Ureter (tissue), 1 donor: Measurements from ENCODE around the gene CES1. TPM values are rescaled to one million over a fixed set of nuclear protein-coding genes. Genes with fewer than 3 reads are reported as not detected.
"Not testable (repeated sequence)": the region's sequence is repeated elsewhere in the genome, so short reads cannot be mapped to it uniquely, and the experiment has no call there.

Experiments used
- DNase-seq: peaks from one replicate; pipeline ENCODE4 v3.0.0-alpha.2; 2020; ENCODE audit warnings: low spot score
- total RNA-seq: library from RNA; stranded (reverse); gene quantifications from one replicate; pipeline ENCODE4 v1.2.4, GENCODE V29; 2023
- donor health status: DM: yes; HTN: yes; CAD: no.

The CES1 gene
- total RNA-seq = 56.8 TPM

DNA sequence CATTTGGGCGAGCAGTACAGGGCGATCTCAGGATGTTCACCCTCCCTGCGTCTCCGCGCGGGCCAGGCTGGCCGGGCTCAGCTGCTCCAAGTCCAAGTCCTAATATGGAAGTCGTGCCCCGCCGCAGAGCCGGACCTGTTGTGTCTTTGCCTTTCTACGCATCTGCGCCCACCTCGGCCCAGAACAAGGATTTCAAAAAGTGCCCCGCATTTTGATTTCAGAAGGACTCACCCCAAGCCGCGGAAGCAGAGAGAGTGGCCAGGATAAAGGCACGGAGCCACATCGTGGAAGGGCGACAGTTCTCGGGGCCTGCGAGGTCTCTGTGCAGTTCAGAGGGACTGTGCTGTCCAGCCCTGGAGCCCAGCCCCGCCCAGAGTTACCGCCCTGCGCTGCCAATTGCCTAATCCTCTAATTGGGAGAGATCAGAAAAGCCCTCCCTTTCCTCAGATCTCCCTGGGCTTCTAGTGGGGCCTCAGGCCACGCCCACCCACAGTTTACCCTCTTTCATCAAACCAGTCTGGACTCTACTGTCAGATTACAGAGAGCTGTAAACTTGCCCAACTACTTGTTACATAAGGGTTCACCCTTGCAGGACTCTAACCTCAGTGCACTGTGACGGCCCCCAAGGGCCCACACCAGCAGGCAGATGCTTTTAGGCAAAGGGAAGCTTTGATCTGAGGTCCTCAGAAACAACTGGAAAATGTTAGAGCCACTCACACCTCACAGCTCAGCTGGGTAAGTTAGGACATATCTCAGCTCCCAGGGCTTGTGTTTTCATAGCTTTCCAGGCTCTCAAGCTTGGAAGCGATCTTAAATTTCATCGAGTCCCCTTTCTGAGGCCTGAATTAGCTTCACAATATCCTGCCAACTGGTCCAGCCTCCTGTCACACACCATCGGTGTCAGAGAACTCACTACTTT lies at the start of gene CES1:
TSS of gene CES1 (minus strand) at position 324 of the 919 bp plus-strand sequence. CDS start at position 283, 41 bp downstream.
- peak; percentile 84 for DNase-seq

DNA sequence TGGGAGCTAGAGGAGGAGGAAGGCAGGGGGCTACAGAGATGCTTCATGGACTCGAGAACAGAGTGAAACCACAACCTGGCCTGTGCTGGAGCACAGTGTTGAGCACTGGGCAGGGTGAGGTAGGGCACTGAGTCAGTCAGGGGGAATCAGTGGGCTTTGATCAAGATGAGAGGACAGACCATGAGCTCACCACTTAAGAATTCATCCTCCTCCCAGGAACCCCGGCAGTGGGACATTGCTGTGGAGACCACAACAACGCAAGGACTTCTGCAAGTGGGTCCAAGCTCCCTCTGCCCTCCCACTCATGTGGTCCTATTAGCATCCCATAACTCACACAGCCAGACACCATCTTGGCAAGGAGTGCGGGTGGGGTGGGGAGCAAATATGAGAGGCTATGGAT lies 44.0 kb upstream of the CES1 start:
- no peak for DNase-seq

DNA sequence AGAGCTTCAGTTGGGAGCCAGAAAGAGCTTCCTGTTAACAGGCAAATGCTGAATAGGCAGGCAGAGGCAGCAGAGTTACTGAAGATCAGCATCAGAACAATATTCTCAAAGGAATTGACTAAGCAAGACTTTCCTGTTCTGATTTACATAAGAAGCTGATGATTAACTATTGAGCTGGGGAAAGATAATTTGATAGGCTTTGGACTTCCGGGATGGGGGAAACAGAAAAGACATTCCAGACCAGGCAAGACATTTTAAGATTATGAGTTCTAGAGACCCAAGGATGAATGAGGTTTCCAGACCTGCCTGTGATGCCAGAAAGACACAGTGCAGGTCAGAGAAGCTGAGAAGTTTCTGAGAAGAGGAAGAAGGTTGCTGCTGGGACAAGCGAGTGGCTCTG lies 42.4 kb upstream of the CES1 start, which contains the start of gene CES5A:
TSS of gene CES5A (minus strand) at position 101 of the 400 bp plus-strand sequence. CDS start 152 bp downstream, outside the sequence.
- no peak for DNase-seq

DNA sequence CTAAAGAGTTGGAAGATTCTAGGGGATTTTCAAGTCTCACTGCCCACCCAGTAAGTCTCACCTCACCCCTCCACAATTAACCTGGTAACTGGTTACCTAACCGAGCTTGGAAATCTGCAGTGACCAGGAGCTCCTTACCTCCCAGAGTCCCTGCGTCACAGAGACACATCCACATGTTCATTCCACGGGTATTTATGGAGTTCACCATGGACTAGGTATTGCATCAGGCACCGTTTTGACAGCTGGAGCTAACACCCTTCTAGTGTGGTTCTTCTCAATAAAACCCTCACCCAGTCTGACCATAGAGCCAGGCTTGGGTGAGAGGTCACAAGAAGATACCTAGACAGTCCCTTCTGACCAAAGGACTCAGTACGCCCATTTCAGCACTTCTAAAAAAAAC lies 40.2 kb upstream of the CES1 start:
- no peak for DNase-seq

DNA sequence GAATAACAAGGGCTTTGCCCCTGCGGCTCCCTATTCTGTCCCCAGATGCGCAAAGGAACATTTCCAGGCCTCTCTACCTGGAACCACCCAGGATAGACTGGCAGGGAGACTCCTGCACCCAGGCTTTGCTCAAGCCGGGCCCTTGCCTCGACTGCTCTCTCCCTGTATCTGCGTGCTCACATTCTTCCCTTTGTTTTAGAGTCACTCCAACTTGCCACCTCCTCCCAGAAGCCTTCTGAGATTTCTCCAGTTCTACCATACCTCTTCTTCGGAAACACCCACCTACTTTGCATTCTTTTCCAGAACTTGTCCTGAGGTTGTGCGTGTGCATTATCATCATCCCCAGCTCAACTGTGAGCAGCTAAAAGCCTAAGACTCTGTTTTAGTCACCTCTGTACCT lies 39.2 kb upstream of the CES1 start:
- DNase-seq = no peak

DNA sequence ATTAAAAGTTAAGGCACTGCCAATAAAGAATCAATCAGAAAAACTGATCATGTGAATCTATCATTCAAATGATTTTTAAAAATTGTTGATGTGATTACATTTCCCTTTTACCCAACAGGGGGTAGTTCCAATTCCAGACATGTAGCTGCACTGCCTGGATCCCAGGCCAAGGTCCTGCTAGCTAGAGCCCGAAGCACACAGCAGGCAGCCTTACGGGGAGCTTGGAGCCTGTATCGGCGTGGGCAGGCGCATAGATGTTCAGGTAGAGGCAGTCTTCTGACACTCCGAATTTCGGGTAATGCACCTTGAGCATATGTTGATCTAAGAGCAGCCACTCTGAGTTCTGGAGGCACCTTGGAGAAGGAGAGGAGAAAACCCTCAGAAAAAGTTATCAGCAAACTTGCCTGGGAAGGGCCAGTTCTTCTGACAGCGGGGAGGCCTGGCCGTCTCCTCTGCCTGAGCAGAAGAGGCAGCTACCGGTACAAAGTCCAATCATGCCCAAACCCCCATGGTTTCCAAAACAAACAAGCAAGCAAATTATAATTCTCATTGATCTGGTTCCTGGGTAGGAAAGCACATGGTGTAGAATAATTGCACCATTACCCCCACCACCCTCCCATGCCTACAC lies 38.6 kb upstream of the CES1 start:
- no peak for DNase-seq

DNA sequence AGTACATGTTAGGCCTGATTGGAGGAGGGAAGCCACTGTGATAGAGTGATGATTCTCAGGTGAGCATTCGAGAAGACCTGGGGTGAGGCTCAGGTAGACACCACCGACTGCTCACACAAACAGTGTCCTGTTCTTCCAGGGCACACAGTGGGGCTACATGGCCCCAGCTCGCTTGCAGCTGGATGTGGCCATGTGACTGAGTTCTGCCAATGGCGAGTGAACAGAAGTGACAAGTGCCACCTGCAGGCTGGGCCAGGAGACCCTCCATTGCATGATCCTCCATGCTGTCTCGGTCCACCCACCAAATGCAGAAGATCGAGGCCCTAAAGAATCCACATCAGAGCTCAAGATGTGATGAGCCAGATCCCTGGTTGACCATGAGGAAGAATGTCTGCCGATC lies 36.1 kb upstream of the CES1 start:
- no peak for DNase-seq

DNA sequence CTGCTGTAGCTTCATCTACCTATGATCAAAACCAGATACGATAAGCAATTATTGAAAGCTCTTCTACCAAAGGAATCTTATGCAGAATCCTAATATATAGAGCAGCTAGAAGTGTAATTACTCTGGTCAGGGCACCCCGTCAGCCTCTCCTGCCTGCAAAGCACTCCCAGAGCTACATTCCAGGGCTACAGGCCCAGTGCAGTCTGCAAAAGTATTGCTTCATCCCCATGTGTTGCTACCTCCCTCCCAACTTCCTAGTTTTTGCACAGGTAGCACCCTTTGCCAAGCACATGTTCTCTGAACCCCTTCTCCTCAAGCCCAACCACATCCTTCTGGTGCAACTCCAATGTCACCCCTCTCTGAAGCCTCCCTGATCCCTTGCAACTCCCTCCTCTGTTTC lies 35.2 kb upstream of the CES1 start:
- no peak for DNase-seq

DNA sequence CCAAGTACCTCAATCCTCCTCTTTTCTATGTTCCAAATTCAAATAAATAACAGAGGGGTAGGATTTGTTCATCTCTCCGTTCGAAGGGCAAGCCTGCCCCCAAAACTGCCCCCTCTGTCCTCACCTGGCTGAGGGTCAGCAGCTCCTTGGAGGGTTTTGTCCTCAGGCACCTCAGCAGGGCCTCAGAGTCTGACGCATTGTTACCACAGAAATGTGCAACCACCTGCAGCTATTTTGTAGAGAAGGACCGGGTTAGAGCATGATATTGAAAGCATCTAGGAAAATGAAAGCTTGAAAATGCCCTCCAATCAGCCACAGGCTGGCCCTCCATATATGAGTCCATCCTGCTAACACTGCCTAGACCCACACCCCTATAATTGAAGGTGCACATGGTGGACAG lies 28.4 kb upstream of the CES1 start:
- no peak for DNase-seq

DNA sequence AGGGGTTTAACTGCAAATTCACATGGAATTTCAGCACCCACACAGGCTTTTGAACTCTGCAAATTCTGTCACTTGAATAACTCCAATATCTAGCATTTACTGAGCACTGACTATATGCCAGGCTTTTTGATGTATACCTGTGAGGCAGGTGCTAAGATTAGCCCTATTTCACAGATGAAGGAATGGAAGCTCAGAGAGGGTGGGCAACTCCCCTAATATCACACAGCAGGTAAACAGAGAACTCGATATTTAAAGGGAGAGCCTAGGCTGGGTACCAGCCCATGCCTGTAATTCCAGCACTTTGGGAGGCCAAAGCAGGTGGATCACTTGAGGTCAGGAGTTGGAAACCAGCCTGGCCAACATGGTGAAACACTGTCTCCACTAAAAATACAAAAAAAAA lies 24.8 kb upstream of the CES1 start:
- DNase-seq = not testable (repeated sequence)

DNA sequence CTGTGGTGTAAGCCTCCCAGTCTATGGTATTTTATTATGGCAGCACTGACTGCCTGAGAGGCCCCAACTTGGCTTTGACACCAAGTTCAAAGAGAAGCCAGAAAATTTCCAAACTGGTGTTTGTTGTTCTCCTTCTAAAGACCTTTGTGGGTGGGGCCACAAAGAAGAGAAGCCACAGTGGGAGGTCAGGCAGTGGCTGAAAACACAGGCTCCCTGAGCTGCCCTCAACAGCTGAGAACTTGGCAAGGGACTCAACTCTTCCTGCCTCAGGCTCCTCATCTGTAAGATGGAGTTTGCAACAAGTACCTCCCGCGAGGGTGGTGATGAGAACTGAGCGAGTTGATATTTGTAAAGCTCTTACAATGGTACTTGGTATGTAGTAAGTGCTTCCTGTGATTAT lies 24.1 kb upstream of the CES1 start:
- no peak for DNase-seq

DNA sequence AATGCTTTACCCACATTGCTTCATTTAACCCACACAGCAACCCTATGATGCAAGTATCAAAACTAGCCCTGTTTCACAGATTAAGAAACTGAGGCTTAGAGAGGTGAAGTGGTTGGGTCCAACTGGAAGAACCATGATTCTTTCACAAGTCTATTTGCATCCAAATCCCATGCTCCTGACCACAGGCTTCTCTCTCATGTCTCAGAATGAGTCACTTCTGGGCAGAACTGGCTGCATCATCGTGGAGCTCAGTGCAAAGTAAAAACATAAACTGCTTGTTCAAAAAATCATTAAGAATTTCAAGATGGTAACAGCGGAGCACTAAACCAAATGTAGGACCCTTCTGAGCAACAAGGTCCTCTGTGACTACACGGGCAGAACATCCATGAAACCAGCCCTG lies 20.2 kb upstream of the CES1 start:
- DNase-seq = no peak

DNA sequence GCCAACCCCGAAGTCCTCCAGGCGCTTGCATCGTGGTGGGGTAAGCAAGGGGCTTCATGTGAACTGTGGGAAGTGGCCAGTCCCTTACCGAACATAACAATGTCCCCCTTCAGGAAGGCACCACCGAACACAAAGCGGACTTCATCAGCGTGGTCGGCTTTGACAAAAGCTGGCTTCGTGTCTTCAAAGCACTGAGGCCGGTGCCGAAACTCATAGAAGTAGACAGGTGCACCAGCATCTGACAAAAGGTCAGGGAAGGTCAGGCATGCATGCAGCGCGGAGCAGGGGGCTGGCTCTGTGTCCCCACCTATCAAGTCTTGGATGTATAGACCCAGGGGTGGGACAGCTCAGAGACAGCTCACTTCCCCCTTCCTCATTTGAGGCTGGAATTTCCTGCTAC lies 16.6 kb upstream of the CES1 start:
- DNase-seq = no peak

DNA sequence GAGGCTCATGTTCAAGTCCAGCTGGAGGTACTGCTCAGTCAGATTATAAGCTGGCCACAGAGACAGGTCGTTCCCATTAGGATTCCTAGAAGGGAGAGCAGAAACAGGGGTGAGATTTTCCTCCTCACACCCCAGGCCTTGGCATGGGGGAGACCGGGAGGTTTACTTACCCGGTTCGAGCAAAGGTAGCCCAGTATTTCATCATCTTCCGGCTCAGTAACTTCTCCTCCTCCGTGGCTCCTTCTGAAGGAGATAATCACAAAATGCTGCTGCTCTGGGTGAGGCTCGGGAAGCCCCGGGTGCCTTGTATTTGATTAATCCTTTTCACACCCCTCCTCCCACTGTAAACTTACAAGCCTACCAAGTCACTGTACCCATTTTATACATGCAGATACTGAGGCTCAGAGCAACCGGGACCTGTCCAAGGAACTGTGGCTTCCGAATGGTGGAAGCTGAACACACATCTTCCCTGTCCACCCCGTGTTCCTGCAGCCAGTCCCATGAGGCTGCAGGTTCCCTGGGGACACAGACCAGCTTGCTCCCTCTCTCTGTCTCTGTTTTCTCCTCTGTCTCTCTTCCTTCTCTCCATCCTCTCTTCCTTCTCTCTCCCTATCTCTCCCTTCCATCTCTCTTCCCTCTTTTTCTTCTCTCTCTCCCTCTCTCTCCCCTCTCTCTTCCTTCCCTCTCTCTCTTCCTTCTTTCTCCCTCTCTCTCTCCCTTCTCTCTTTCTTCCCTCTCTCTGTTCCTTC lies 13.9 kb upstream of the CES1 start:
- no peak for DNase-seq

DNA sequence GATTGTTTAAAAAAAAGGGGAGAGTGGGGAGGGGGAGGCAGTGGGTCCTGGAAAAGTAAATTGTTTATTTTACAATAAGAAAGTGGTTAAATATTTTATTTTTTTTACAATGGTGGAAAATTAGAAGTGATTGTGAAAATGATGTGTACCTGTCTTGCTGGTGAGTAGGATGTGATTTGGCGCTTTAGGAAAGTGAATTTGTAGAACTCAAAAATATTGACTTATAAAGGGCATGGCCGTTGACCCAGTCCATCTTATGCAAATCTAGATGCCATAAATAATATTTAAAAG lies 10.2 kb upstream of the CES1 start:
- no peak for DNase-seq

DNA sequence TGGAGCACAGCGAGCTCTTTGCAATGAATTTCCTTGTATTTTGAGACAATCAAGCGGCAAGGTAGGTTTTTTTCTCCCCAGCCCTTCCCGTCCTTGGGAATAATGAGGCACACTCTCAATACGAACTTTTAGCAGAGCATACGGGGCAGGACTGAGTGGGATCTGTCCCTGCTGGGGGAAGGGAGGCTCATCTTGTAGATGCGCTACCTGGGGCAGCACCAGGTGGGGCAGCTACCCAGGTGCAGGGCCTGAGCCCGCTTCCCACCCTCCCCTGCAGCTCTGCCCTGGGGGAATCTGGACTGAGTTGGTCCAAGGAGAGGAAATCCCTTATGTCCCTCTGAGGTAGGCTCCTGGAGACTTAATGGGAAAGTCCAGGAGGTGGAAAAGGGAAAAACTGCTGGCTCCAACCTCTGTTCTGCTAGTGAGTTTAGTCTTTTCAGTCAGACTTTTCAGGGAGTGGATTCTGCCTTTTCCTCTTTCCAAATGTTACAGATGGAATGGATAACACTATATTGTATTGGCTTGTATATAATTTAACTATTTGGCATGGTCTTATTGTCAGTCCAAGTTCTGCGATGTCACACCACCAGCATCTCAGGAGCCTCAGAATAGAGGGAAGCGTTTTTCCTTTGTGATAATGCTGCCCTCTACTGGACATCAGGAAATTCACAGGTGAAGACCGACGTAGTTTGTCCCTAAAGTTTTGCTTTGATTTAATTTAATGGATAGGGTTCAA lies 9.6 kb upstream of the CES1 start:
- no peak for DNase-seq

DNA sequence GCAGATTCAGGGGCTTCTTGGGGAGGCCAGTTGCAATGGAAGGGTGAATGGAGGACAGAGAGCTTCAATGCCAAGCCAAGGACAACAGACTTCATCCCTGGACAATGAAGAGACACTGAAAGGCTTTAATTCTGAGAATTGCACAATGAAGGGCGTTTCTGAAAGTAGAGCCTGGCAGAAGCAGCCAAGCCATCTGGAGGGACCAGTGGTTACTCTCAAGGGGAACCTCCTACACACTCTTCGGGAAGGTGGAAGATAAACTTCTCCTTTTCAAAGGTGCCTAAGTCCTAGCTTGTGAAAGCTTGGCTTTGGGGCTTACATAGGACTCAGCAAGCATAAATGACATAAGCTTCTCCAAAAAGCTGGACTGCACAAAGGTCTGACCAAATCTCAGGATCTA lies 6.2 kb upstream of the CES1 start:
- DNase-seq = no peak

DNA sequence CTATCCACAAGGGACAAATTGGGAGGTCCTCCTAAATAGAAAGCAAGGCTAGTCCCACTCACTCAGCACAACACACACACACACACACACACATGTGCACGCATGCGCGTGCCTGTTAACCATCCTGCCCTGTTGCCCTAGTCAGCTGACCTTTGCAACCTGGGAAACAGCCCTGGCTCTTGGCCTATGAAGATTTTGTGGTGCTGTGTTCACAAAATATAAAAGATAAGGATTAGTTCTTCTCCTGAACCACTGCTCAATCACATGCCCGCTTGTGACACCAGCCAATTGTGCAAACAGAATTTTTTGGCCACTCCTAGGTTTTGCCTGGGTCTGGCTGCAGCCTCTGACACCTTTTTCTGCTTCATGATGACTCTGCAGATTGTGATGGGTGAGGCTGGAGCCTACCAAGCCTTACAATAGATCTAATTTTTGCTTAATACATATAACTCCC lies 3.3 kb upstream of the CES1 start:
- no peak for DNase-seq

DNA sequence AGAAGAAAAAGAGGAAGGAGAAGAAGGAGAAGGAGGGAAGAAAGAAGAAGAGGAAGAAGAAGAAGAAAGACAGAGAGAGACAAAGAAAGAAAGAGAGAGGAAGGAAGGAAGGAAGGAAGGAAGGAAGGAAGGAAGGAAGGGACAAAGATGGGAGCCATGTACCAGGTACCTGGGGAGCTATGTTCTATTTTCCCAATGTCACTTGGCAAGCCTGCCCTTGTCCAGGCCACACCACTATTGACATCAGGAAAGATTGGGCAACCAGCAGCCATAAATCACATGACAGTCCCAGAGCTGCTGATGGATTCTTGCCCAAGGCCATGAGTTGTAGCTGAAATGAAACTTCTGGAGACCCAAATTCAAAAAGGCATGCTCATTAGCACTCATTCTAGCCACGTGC lies 2.7 kb upstream of the CES1 start:
- peak; percentile 71 for DNase-seq

DNA sequence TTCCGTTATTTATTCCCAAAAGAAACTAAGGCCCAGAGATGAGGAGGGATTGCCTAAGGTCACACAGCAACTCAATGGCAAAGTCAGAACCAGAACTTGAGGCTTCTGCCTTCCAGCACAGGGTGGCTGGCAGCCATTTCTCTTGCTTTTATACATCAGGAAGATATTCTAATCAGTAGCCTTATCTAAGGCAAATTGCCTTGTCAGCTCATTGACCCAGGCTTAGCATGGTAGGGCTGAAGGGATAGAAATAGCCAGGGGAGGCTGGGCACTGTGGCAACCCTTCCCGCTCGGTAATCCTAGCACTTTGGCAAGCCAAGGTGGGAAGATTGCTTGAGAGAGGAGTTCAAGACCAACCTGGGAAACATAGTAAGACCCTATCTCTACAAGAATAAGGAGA lies 2.3 kb upstream of the CES1 start:
- not testable (repeated sequence) for DNase-seq

DNA sequence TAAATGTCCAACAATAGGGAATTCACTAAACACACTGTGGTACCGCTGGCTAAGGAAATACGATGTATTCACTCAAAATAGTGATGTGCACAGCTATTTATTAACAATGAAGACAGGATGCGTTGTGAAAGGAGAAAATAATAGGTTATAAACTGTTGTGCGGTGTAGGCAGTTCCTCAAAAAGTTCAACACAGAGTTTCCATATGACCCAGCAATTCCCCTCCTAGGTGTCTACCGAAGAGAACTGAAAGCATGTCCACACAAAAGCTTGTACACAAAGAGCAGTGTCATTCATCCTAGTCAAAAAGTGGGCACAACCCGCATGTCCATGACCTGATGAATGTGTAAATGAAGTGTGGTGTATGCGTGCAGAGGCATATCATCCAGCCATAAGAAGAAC lies 1.2 kb upstream of the CES1 start:
- no peak for DNase-seq

DNA sequence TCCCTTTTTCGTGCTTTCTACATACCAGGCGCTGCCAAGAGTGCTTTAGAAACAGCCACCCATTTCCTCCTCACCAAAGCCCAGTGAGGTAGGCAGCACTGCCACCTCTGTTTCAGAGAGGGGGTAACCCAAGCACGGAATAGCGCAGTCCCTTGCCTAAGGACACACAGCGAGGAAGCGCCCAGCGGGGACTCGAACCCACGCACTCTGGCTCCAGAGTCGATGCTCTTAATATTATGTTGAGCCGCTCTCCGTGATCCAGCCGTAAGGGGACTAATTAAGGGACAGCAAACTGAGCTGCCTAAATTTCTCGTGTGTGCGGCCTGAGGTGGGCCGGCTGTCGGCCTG lies 497 bp downstream of the CES1 start:
- DNase-seq = no peak
